MG63 (cell line): Measurements from ENCODE around the gene PI3. TPM values are rescaled to one million over a fixed set of nuclear protein-coding genes. Genes with fewer than 3 reads are reported as not detected.

Experiments
- DNase-seq: peaks from one replicate; pipeline ENCODE4 v3.0.0-alpha.2; 2020
- H3K27me3 ChIP-seq: fragments of 250-450 bp; sonication (Bioruptor Pico); 2 replicates; pipeline ENCODE4 v1.5.1; 2020; ENCODE audit warnings: mild to moderate bottlenecking, moderate library complexity
- H3K36me3 ChIP-seq: fragments of 250-450 bp; sonication (Bioruptor Pico); 2 replicates; pipeline ENCODE4 v1.5.1; 2020; ENCODE audit warnings: mild to moderate bottlenecking, moderate library complexity
- H3K4me3 ChIP-seq: fragments of 250-450 bp; sonication (Bioruptor Pico); 2 replicates; pipeline ENCODE4 v1.5.1; 2020; ENCODE audit warnings: mild to moderate bottlenecking, moderate library complexity
- H3K9me3 ChIP-seq: fragments of 250-450 bp; sonication (Bioruptor Pico); 2 replicates; pipeline ENCODE4 v1.5.1; 2020; ENCODE audit warnings: mild to moderate bottlenecking, moderate library complexity
- total RNA-seq: library from RNA; depleted of rRNA; stranded (reverse); fragments of >200 nt; shearing (Covaris generic); gene quantifications from 2 replicates; pipeline ENCODE4 v1.2.3, GENCODE V29; 2014; ENCODE audit warnings: low replicate concordance; rRNA removed

PI3 gene
- total RNA-seq, 1 experiment from 2014 or later: not detected

DNA sequence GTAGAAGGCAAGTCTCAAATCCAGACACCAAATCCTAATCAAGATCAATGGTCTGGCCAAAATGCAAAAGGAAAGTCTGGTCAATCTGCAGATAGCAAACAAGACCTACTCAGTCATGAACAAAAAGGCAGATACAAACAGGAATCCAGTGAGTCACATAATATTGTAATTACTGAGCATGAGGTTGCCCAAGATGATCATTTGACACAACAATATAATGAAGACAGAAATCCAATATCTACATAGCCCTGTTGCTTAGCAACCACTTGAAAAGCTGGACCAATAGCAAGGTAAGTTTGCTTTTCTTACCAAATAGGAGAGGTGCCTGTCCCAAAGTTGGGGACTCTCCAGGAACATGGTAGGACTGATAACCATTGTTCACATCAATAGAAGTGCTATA, 48.4 kb downstream of the PI3 start:
- H3K4me3 ChIP-seq: no peak overlapping the region
- DNase-seq: no peak

More for the DNA sequence above, 48.4 kb downstream of the PI3 start:
- no peaks in the 10 kb centered on the region for H3K9me3 ChIP-seq
- H3K36me3 ChIP-seq: no peaks in the 10 kb centered on the region
- peaks cover 36% of the 10 kb centered on the region for H3K27me3 ChIP-seq

Other genes with a start within 250 kb of the PI3 start
- gene TOMM34, start 214.5 kb upstream of the PI3 start, total RNA-seq: 63.9 and 75.9 TPM in 2 replicates
- gene STK4, start 208.4 kb upstream of the PI3 start, total RNA-seq: 9.8 and 15.7 TPM in 2 replicates
- 0.05 and 0.30 TPM in 2 replicates for gene KCNS1, start 73.8 kb upstream of the PI3 start, total RNA-seq
- not detected in 2 replicates for gene WFDC5, start 59.7 kb upstream of the PI3 start, total RNA-seq
- gene WFDC12, start 50.4 kb upstream of the PI3 start, total RNA-seq: not detected in 2 replicates
- not detected in 2 replicates for gene SEMG1, start 32.1 kb downstream of the PI3 start, total RNA-seq
- gene SEMG2, start 46.5 kb downstream of the PI3 start, total RNA-seq: not detected in 2 replicates
- gene SLPI, start 79.7 kb downstream of the PI3 start, total RNA-seq: 25.7 and 52.2 TPM in 2 replicates
- not detected in 2 replicates for gene RBPJL, start 131.9 kb downstream of the PI3 start, total RNA-seq
- not detected in 2 replicates for gene MATN4, start 133.4 kb downstream of the PI3 start, total RNA-seq
- 204 and 214 TPM in 2 replicates for gene SDC4, start 173.5 kb downstream of the PI3 start, total RNA-seq
- 24.5 and 32.3 TPM in 2 replicates for gene SYS1, start 188.3 kb downstream of the PI3 start, total RNA-seq
- not detected in 2 replicates for gene TP53TG5, start 203.4 kb downstream of the PI3 start, total RNA-seq
- gene DBNDD2, start 233.4 kb downstream of the PI3 start, total RNA-seq: 17.6 and 25.0 TPM in 2 replicates
- gene PIGT, start 241.2 kb downstream of the PI3 start, total RNA-seq: 35.6 and 66.5 TPM in 2 replicates